Mesenteric fat pad (tissue), 1 donor: ENCODE measurements around the gene MAGI2. TPM values are rescaled to one million over a fixed set of nuclear protein-coding genes. Genes with fewer than 3 reads are reported as not detected.

Experiments
- DNase-seq: peaks from one replicate; pipeline ENCODE4 v3.0.0-alpha.2; 2020; ENCODE audit warnings: low spot score
- total RNA-seq: library from RNA; stranded (reverse); fragmentation: NEBNext Ultra II Directional; extraction: Animal tissue kit (Norgen Biotek cat#: 25700); gene quantifications from one replicate; pipeline ENCODE4 v1.2.1, GENCODE V29; 2021
- donor health status: DM: yes; HTN: yes; CAD: no.

MAGI2 gene
- total RNA-seq, 1 donor from 2014 or later, result 9.7 TPM

DNA sequence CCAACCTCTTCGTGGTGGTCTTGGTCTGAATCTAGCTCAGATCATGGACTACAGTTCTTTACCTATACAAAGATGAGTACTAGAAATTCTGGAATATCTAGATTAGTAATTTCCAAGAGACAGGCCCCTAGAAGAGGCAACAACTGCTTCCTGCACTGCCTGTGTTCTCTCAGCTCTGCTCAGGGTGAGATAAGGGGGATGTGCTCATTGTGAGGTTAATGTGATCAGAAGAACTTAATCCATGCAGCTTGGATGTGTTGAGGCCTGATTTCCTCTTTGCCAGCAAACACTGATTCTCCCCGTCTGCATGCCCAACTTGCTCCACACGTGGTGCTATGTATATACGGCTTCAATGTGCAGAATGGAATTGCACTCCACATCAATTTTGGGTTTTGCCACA lies 1386.9 kb downstream of the MAGI2 start:
- no peak for DNase-seq

DNA sequence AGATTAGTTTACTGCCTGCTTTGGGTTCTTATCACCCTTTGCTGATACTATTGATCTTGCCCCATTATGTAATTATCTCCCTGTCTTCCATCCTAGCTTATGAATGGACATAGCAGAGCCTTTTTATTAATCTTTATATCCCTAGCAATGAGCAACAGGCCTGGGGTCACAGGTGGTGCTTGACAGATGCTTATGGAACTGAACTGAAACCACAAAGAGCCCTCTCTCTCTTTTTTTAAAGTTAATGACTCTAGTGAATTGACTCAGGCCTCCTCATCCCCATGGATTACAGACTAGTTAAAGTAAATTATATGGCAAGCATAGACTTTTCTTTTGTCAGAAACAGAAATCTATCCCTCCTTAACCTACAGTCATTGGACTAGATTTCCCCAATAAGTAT lies 1389.7 kb downstream of the MAGI2 start:
- DNase-seq, result no peak

DNA sequence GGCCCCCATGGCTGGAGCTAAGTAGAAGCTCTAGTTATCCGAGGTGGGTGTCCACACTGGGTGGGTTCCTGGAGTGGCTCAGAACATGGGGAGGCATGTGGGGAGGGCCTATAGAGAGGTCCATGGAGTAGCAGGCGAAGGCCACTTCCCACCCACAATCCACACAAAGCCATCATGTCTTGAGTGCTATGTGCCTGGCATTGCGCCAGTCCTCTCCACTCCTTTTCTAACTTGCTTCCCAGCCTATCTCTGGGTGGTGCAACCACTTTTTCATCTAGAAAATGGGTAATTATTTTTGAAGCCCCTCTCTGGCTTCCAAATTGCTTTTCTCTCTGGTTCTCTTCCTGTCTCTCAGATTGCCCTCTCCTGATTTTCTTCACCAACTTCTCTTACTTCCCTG lies 1391.3 kb downstream of the MAGI2 start:
- no peak for DNase-seq

DNA sequence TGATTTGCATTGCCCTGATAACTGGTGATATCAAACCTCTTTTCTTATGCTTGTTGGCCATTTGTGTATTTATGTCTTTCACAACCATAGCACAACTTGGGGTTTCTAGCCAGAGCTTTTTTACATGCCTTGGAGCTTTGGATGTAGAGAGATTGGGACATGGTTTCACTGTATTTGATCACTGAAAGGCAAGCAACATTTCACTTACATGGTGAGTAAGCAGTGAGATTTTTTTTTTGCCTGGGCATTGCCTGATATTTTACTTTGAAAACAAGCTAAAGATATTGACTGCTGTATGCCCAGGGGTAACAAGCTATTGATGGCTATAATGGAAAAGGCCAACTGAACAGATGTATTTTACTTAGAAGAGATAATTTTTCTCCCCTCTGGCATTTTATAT lies 1395.9 kb downstream of the MAGI2 start:
- DNase-seq, result no peak

DNA sequence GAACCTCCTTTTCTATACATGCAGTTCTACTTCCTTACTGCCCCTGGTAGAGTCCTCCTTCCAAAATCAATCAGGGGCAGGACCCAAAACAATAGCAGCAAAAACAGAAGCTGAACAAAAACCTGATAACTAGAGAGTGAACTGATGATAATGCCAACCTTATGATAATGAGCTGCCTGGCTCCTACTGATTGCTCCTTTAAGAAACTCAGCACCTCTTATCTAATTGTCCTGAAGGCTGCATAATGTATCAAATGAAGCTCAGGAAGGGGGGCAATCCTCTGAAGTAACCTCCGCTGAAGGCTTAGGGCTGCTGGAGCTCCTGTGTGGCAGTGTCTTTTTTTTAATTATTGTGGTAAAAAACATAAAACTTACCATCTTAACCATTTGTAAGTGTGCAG lies 1397.9 kb downstream of the MAGI2 start:
- DNase-seq, result no peak

DNA sequence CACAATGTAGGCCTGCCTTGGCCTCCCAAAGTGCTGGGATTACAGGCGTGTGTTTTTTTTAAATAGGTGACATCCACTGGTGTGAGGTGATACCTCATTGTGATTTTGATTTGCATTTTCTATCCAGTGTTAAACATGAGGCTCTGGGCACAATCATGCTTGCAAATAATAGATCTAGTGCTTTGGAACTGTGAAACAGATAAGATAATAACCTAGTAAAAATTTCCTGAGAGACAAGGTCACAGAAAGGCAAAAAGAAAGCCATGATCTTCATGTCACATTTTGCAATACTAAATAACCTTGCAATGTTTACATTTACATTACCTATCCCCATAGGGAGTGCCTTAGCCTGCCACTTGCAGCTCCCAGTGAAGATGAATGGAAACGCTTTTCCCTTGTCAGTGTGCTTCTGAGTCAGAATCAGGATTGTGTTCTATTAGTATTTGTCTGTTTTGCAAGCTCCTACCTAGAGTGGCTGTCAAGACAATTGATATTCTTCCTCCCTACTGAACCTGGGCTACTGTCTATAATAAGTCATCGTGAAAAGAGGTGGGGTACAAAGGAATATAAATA lies 1398.4 kb downstream of the MAGI2 start:
- no peak for DNase-seq

DNA sequence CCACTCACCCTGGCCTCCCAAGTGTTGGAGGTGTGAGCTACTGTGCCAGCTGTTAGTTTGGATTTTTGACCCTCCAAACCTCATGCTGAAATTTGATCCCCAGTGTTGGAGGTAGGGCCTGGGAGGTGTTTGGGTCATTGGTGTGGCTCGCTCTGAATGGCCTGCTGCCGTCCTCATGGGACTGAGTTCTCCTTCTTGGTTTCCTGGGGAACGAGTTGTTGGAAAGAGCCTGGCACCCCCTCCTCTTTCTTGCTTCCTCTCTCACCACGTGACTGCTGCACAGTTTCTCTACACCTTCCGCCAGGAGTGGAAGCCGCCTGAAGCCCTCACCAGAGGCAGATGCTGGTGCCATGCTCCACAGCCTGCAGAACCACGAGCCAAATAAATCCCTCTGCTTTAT lies 1401.4 kb downstream of the MAGI2 start:
- DNase-seq, result no peak

DNA sequence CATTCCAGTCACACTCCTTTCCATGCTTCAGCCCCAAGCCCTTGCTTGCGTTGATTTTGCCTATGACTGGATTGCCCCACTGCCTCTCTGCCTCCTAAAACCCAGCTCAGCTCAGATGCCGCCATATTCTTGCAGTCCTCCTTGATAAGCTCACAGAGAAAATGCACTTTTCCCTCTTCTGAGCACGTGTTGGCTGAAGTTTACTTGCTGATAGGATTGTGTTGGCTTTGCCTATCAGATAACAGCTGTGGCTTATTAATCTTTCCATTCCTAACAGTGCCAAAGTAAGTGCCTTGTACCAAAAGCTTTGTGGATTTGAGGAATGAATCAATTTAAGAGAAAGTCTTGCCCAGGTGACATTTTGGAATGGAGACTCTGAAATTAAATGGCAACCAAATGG lies 1405.7 kb downstream of the MAGI2 start:
- DNase-seq, result no peak

DNA sequence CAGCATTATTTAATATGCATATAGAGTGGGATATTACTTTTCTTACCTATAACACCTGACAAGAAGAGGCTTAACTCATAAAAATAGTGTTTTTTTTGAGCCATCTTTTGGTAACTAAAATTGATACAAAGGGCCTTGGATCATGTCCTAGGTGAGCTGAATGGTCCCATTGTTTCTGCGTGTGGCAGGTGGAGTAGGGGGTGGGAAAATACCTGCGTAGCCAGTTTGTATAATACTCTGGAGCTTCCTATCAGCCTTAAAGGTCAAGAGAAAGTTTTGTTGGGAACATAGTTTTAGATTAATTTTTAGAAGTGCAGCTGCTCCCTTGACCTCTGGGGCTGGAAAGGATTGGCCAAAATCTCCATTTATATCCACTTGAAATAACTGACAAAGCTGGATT lies 1410.3 kb downstream of the MAGI2 start:
- no peak for DNase-seq

DNA sequence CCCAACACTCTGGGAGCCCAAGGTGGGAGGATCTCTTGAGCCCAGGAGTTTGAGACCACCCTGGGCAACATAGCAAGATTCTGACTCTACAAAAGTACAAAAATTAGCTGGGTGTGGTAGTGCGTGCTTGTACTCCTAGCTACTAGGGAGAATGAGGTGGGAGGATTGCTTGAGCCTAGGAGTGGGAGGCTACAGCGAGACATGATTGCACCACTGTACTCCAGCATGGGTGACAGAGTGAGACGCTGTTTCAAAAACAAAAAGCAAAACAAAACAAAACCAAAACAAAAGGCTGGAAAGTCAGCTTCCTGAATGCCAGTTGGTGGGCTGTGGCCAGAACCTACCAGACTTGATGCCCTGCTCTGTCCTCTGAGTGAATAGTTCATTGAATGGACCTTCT lies 1412.0 kb downstream of the MAGI2 start:
- no peak for DNase-seq

DNA sequence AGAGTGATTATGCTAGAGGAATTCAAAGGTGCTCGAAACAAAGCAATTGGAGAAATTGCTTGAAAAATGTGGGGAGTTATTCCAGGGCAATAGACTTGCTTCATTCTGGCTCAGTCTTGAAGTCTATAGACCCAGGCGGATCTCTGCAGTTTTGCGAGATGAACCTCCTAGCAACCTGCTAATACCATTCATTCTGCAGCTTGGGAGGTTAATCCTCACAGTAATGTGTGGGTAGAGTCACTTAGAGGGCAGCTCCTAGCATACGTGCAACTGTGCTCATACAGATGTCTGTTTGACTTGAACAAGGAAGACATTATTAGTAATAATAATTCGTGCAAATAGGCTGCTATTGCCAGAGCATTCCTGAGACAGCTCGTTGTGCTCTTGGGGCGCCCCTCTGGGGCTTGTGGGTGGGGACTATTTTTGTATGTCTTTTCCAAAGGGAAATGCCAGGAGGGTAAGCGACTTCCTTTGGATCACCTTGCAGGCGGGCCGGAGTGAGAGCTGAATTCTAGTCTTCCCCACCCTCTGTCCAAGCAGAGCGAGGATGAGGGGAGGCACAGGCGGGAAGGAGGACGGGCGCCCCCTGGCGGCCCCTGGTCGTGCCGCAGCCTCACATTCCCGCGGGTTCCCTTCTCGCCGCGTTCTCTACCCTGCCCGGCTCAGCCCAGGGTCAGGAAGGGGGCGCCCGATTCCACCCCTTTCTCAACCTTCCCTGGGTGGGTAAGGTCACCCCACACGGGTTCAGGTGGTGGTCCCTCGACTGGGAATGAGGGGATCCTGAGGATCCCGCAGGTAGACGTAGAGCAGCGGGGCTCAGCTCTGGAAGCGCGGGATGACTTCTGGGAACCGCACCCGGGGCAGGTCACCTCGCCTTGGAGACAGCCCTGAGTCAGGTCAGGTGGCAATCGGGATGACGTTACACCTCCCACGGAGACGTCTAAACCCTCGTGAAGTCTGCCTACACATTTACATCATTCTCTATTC lies 1413.4 kb downstream of the MAGI2 start:
- no peak for DNase-seq

DNA sequence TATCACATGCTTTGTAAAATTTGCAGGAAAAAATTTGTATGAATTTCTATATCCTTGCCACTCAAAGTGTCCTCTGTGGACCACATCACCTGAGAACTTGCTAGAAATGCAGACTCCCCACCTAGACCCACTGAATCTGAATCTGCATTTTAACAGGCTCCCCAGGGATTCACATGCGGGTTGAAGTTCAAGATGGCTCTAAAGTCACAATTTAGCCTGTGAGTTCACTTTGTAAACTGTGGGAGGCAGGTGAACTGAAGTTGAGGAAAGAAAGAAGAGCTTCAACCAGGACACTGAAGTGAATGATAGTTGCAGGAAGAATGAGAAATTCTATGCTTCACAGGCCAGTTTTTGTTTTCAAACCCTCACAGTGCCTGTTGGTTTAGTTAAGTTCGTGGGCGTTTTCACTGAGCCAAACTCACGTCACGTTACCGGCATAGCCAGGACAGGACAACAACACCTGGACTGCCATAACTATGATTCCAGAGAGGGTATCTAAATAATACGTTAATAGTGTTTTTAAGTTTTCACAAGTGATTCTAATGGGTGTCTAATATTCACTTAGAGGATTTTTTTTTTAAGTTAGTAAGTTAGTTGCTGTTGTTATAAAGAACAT lies 1414.9 kb downstream of the MAGI2 start:
- no peak for DNase-seq

DNA sequence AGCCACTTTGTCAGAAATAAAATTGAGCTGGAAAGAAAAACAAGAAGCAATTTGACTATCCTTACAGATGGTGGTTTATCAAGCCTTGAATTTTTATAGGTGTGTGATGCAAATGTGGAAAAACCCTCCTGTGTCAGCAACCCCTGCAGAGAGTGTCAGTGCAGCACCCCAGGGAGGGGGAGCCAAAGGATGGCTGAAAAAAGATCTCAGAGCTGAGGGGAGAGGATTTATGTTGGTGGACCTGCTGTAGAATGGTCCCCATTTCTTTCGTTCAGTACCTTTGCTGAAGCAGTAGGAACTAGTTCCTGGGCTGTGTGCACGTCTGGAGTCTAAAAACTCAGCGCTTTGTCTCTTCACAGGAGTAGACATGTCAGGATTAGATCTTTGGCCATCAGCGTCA lies 1415.9 kb downstream of the MAGI2 start:
- no peak for DNase-seq

DNA sequence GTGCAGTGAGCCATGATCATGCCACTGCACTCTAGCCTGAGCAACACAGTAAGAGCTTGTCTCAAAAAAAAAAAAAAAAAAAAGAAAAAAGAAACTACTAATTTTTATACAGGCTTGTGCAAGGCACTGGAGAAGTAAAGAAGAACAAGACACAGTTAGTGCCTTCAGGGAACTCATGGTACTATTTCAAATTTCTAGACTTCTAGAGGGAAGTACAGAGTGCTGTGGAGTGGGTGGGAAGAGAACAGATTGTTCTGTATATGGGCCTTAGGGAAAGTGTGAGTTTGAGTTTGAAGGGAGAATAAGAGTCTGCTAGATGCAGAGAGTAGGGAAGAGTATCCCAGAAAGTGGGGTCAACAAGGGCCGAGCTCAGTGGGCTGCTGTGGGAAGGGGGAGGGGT lies 1420.1 kb downstream of the MAGI2 start:
- no peak for DNase-seq

DNA sequence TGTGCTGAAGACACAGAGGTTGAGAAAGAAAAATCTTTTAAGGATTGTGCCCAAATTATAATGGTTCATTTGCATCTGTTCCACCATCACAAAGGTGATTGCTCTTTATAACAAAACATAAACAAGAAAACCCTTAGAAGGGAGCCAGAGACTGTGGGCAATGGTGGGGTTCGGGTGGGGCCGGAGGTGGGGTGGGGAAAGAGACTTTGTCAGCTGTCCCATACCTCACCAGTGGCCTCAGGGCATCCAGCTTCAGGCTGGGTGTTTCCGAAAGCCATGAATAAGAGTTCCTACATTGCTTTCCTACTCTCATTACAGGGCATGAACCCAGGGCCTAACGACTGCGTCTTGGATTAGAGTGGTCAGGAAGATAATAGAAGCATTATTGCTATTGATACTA lies 1427.0 kb downstream of the MAGI2 start:
- no peak for DNase-seq

DNA sequence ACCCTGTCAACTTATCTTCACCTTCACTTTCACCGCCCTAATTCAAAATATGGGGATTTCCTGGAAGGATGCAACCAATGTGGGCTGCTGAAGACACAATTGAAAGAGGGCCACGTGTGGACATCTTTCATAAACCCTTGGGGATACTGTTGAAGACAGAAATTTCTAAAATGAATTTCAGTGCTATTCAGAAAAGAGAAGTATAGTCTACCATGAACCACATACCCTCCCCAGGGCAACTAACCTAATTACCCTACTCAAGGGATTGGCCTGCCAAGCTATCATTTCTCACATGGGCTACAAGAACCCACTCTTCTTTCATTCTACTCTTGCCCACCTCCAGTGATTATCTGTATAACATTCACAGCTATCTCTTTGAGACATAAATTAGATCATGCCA lies 1428.9 kb downstream of the MAGI2 start:
- no peak for DNase-seq

DNA sequence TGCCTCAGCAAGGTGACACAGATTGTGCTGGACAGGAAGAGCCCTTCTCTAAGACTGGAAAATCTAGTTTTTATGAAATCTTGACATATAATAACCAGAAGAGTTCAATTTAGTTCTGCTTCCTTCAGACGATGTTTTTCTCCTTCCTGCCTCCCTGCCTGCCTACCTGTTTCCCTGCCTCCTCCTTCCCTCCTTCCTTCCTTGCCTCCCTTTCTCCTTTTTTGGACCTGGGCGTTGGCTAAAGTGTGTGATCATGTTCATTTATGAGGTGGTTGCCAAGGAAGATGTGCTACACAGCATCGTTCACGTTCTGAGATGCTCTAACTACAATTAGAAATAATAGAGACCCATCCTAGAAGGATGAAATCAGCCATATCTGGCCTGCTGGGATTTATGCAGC lies 1430.3 kb downstream of the MAGI2 start:
- no peak for DNase-seq

DNA sequence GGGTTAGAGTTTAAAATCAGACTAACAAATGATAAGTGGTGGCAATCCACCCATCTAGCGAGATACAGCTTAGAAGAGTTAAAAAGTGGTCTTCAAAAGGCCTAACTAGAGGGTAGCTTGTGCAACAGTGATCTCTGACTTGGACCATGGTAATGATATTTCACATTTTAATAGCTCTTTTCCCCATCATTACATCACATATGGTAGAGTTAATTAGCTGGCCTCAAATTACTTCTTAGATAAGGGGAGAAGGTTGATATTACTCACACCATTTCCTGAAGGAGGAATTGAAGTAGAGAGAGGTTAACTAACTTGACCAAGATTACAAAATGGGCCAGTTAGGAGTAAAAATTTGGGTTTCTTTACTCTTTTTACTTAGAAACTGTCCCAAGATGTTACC lies 1431.3 kb downstream of the MAGI2 start:
- no peak for DNase-seq

DNA sequence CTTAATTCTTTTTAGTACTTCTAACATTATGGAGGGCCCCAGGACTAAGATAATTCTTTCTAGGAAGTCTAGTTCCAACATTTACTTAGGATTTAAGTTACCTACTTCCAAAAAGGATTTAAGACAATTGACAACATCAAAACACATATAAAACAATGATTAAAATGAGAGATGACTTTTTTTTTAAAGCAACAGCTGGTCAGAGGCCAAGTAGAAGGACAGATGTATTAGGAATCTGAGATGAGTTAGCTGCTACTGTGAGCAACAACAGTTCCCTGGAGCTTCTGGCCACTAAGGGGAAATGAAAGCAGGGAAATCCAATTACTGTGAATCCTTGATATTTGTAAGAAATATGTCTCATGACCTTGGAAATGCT lies 1432.6 kb downstream of the MAGI2 start:
- no peak for DNase-seq

DNA sequence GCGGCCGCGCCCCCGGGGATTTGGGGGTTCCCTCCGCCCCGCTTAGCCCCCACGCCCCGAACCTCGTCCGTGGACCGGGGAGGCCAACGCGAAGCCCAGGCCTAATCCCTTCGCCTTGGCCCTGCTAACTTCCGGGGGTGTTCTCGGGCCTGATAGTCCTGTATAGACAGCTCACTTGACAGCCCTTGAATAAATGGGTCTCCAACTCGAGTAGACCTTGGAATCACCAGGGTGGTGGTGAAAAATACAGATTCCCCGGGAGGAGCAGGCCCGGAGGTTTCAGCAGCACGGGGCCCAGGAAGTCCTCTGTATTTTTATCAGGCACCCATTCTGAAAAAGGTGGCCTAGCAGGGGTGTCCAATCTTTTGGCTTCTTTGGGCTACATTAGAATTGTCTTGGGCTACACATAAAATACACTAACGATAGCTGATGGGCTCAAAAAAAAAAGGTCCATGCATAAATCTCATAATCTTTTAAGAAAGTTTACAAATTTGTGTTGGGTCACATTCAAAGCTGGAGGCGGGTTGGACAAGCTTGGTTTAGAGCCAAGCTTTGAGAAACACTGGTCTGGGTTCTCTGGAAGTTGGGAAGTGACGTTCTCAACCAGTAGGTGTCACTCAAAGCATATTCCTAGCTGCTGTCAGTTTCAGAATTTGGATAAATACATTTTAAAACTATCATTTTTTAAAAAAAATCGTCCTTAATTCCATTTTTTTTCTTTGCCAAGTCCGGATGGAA lies 1433.2 kb downstream of the MAGI2 start:
- DNase-seq, result no peak

DNA sequence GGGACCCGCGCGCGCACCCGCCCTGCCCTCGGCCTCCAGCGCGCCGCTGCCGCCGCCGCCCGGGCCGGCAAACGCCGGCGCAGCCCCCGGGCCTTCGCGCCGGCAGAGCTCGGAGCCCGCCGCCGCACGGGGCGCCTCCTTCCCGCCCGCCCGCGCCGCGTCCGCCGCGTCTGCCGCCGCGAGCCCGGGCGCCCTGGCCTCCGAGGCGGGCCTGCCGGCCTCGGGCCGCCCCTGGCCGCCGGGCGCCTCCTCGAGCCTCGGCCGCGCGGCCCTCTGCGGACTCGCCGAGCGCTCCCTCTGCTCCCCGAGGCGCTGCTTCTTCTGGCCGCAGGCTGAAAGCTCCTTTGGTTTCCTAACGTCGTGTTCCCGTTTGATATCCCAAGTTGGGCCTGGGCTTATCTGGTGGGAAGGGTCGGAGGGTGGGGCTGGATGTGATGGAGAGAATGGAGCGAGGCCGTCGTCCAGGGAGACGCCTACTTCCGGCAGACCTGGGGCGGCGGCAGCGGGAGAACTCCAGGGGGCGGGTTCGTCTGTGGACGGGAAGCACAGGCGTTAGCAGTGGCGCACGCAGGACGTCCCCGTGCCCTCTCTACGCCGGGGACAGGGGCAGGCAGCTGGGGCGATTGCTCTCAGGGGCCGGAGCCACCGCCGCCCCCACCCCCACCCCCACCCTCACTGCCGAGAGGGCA lies 1433.9 kb downstream of the MAGI2 start:
- peak; percentile 97 for DNase-seq
